GM19455 (cell line): ENCODE data around the gene CST7.

ENCODE experiments used
- ATAC-seq: cut with Tn5 transposase; IDR thresholded peaks from one replicate; pipeline ENCODE4 v1.9.1; 2021; ENCODE audit not compliant: unreplicated experiment

Gene CST7

GRCh38 chr20:24984961-24985640 lies 36.0 kb downstream of the CST7 start:
- ATAC-seq: no peak

- ATAC-seq: no peak
Observed at GRCh38 chr20:24985802-24986201, 36.7 kb downstream of the CST7 start.

GRCh38 chr20:24986436-24987015 lies 37.5 kb downstream of the CST7 start:
- ATAC-seq: no peak

GRCh38 chr20:24987244-24987643 lies 38.2 kb downstream of the CST7 start:
- ATAC-seq: no peak

- no peak for ATAC-seq
Observed at GRCh38 chr20:24987873-24988835, 39.1 kb downstream of the CST7 start.

GRCh38 chr20:24989162-24989561 lies 40.1 kb downstream of the CST7 start:
- ATAC-seq: no peak

GRCh38 chr20:24990810-24991252 lies 41.8 kb downstream of the CST7 start:
- no peak for ATAC-seq

GRCh38 chr20:24991897-24992486 lies 42.9 kb downstream of the CST7 start:
- peak; percentile 38 for ATAC-seq

GRCh38 chr20:24992487-24993205 lies 43.6 kb downstream of the CST7 start, which contains the start of gene APMAP:
TSS of gene APMAP (minus strand) at chr20:24992751. CDS start at chr20:24992688, 63 bp downstream.
- peak; percentile 97 for ATAC-seq

- no peak for ATAC-seq
Observed at GRCh38 chr20:24993337-24994185, 44.5 kb downstream of the CST7 start.

GRCh38 chr20:24994186-24994465 lies 45.1 kb downstream of the CST7 start:
- ATAC-seq: no peak

GRCh38 chr20:24994470-24995368 lies 45.6 kb downstream of the CST7 start:
- no peak for ATAC-seq

GRCh38 chr20:24995741-24996448 lies 46.8 kb downstream of the CST7 start:
- no peak for ATAC-seq

GRCh38 chr20:24996449-24997377 lies 47.6 kb downstream of the CST7 start:
- no peak for ATAC-seq

- no peak for ATAC-seq
Observed at GRCh38 chr20:24998121-24998520, 49.1 kb downstream of the CST7 start.

- ATAC-seq: no peak
Observed at GRCh38 chr20:24998631-24999445, 49.8 kb downstream of the CST7 start.
